H1 (cell line): ENCODE results near the gene FTCDNL1. TPM values are rescaled to one million over a fixed set of nuclear protein-coding genes. Genes with fewer than 3 reads are reported as not detected.
A peak's percentile ranks its signal among the peaks of the same experiment; 100 is the strongest.

Experiments used
- CTCF ChIA-PET: fragments of 300-600 bp; sonication (Branson Sonifier 250); formaldehyde crosslinking; loops from one replicate; lab custom pipeline; 2021; ENCODE audit not compliant: partially characterized antibody; lab: Charles Lee
- POLR2A ChIA-PET: fragments of 300-600 bp; sonication (Branson Sonifier 250); formaldehyde crosslinking; loops from one replicate; lab custom pipeline; 2021; ENCODE audit warnings: inconsistent platforms; ENCODE audit not compliant: partially characterized antibody; lab: Charles Lee
- DNase-seq, 2 experiments: peaks; one replicate each; pipeline versions ENCODE4 v3.0.0 to v3.0.0-alpha.2; 2010 to 2022; ENCODE audit warnings: low spot score in 2 of 2, low read depth in 1 of 2, mixed read lengths in 1 of 2
- FAIRE-seq: peaks from 2 replicates; lab custom pipeline; 2011; peaks lifted over from hg19 to GRCh38; lab: Jason Lieb, UNC
- H2AFZ ChIP-seq: 2 replicates; pipeline ENCODE4 v1.8.1; 2012; ENCODE audit warnings: low read length, inconsistent platforms
- H2AK5ac ChIP-seq: 2 replicates; pipeline ENCODE4 v1.6.1; 2013; ENCODE audit warnings: low read depth, low read length
- H2BK120ac ChIP-seq: replicated peaks from 2 replicates; pipeline ENCODE3; 2013; ENCODE audit warnings: low read depth, low read length, inconsistent platforms
- H2BK12ac ChIP-seq: 2 replicates; pipeline ENCODE4 v1.6.1; 2013; ENCODE audit warnings: low read depth, low read length
- H2BK15ac ChIP-seq: 2 replicates; pipeline ENCODE4 v1.6.1; 2013; ENCODE audit warnings: low read length
- H2BK20ac ChIP-seq: 2 replicates; pipeline ENCODE4 v1.6.1; 2013; ENCODE audit warnings: low read length
- H2BK5ac ChIP-seq: 2 replicates; pipeline ENCODE4 v1.6.1; 2013; ENCODE audit warnings: low read depth, low read length
- H3K14ac ChIP-seq: 2 replicates; pipeline ENCODE4 v1.6.1; 2013; ENCODE audit warnings: inconsistent platforms; ENCODE audit not compliant: insufficient read length
- H3K18ac ChIP-seq: 2 replicates; pipeline ENCODE4 v1.6.1; 2013; ENCODE audit warnings: low read length; ENCODE audit errors: extremely low read depth
- H3K23ac ChIP-seq: 2 replicates; pipeline ENCODE4 v1.6.1; 2013; ENCODE audit warnings: inconsistent platforms; ENCODE audit not compliant: insufficient read length
- H3K23me2 ChIP-seq: 2 replicates; pipeline ENCODE4 v1.6.1; 2013; ENCODE audit warnings: low read depth, low read length
- H3K27ac ChIP-seq: 2 replicates; pipeline ENCODE4 v1.6.1; 2011; ENCODE audit warnings: low read depth, low read length, inconsistent platforms
- H3K27me3 ChIP-seq, 4 experiments: replicated peaks in 1 of 4; 1 replicate in 1 of 4; 2 replicates in 3 of 4; pipeline versions ENCODE4 v1.6.1 to v1.8.1; 2011 to 2013; ENCODE audit warnings: low read length in 3 of 4, mild to moderate bottlenecking in 3 of 4, inconsistent platforms in 2 of 4, mixed read lengths in 2 of 4, moderate library complexity in 1 of 4; ENCODE audit not compliant: control insufficient read depth in 3 of 4, insufficient read depth in 3 of 4; ENCODE audit errors: extremely low read depth in 1 of 4
- H3K36me3 ChIP-seq, 4 experiments: 2 replicates each; pipeline versions ENCODE4 v1.6.1 to v1.8.1; 2011 to 2013; ENCODE audit warnings: mild to moderate bottlenecking in 4 of 4, low read length in 3 of 4, moderate library complexity in 2 of 4, control low read depth in 1 of 4, inconsistent platforms in 1 of 4; ENCODE audit not compliant: insufficient read depth in 4 of 4, control insufficient read depth in 2 of 4
- H3K4ac ChIP-seq: replicated peaks from 2 replicates; pipeline ENCODE3; 2013; ENCODE audit warnings: low read length, low read depth, mixed read lengths, inconsistent platforms; ENCODE audit not compliant: insufficient read length
- H3K4me1 ChIP-seq, 4 experiments: replicated peaks in 1 of 4; 1 replicate in 1 of 4; 2 replicates in 3 of 4; pipeline versions ENCODE4 v1.6.1 to v1.8.1; 2011 to 2013; ENCODE audit warnings: low read length in 3 of 4, inconsistent platforms in 2 of 4, mixed read lengths in 1 of 4; ENCODE audit not compliant: insufficient read depth in 4 of 4, control insufficient read depth in 3 of 4
- H3K4me2 ChIP-seq, 2 experiments: 2 replicates each; pipeline versions ENCODE4 v1.6.1 to v1.8.1; 2011 to 2013; ENCODE audit warnings: low read depth in 2 of 2, low read length in 2 of 2, control low read depth in 1 of 2, inconsistent platforms in 1 of 2, mild to moderate bottlenecking in 1 of 2; ENCODE audit not compliant: insufficient read depth in 1 of 2
- H3K4me3 ChIP-seq, 4 experiments: fragments of 200-600, 300-600 bp in 1 of 4; sonication (generic), shearing (Covaris generic), sonication (Bioruptor Twin) in 1 of 4; 2 replicates each; pipeline versions ENCODE4 v1.5.1 to v1.8.1; 2011 to 2016; ENCODE audit warnings: low read length in 4 of 4, low read depth in 3 of 4, control low read depth in 2 of 4, inconsistent platforms in 2 of 4, mild to moderate bottlenecking in 2 of 4, mixed read lengths in 1 of 4, moderate library complexity in 1 of 4; ENCODE audit not compliant: insufficient read depth in 2 of 4; ENCODE audit errors: extremely low read depth in 1 of 4
- H3K56ac ChIP-seq: replicated peaks from 2 replicates; pipeline ENCODE3; 2013; ENCODE audit warnings: low read depth, mild to moderate bottlenecking, mixed read lengths, low read length, inconsistent platforms; ENCODE audit not compliant: insufficient read length
- H3K79me1 ChIP-seq: 2 replicates; pipeline ENCODE4 v1.6.1; 2013; ENCODE audit warnings: low read depth, low read length, control low read depth
- H3K79me2 ChIP-seq, 2 experiments: 2 replicates each; pipeline versions ENCODE4 v1.6.1 to v1.8.1; 2012 to 2013; ENCODE audit warnings: low read length in 2 of 2, mild to moderate bottlenecking in 2 of 2, inconsistent platforms in 1 of 2; ENCODE audit not compliant: insufficient read depth in 2 of 2, control insufficient read depth in 1 of 2
- H3K9ac ChIP-seq, 4 experiments: replicated peaks in 1 of 4; 1 replicate in 1 of 4; 2 replicates in 3 of 4; pipeline versions ENCODE4 v1.6.1 to v1.8.1; 2011 to 2013; ENCODE audit warnings: low read depth in 3 of 4, low read length in 3 of 4, control low read depth in 2 of 4, mild to moderate bottlenecking in 2 of 4, moderate library complexity in 2 of 4, inconsistent platforms in 1 of 4; ENCODE audit errors: extremely low read depth in 1 of 4
- H3K9me3 ChIP-seq, 2 experiments: 2 replicates each; pipeline versions ENCODE4 v1.6.1 to v1.8.1; 2012 to 2013; ENCODE audit warnings: mild to moderate bottlenecking in 2 of 2, moderate library complexity in 2 of 2, control low read depth in 1 of 2, inconsistent platforms in 1 of 2, low read depth in 1 of 2, low read length in 1 of 2, mixed read lengths in 1 of 2; ENCODE audit not compliant: insufficient read depth in 2 of 2
- H4K20me1 ChIP-seq, 2 experiments: replicated peaks in 1 of 2; 2 replicates each; pipeline versions ENCODE3 to v1.8.1; 2011 to 2013; ENCODE audit warnings: inconsistent platforms in 2 of 2, low read length in 2 of 2, mild to moderate bottlenecking in 1 of 2; ENCODE audit not compliant: insufficient read depth in 2 of 2, control insufficient read depth in 1 of 2
- H4K5ac ChIP-seq: 2 replicates; pipeline ENCODE4 v1.6.1; 2013; ENCODE audit warnings: low read length, low read depth, mixed read lengths, inconsistent platforms; ENCODE audit not compliant: insufficient read length
- H4K8ac ChIP-seq: 2 replicates; pipeline ENCODE4 v1.8.0; 2013; ENCODE audit warnings: mild to moderate bottlenecking, moderate library complexity, low read length, inconsistent platforms; ENCODE audit not compliant: insufficient read depth; ENCODE audit errors: extremely low read depth
- H4K91ac ChIP-seq: replicated peaks from 2 replicates; pipeline ENCODE3; 2013; ENCODE audit warnings: low read length, mixed read lengths, inconsistent platforms; ENCODE audit not compliant: insufficient read length
- ASH2L ChIP-seq: fragments of 200-600, 300-600 bp; sonication (generic); IDR thresholded peaks from one replicate; pipeline ENCODE4 v1.7.1; 2017; ENCODE audit warnings: low read length
- ZNF274 ChIP-seq: IDR thresholded peaks from 2 replicates; pipeline ENCODE4 v1.7.0; 2012; ENCODE audit warnings: low read length, borderline replicate concordance; ENCODE audit errors: extremely low read depth
- WGBS, 2 experiments: shearing (Covaris generic) in 1 of 2; methylation state at CpG; one replicate each; pipeline versions ENCODE4 v1.1.6 to v1.1.7; 2013 to 2015; ENCODE audit warnings: low lambda C conversion rate in 2 of 2, mixed read lengths in 2 of 2, inconsistent platforms in 1 of 2, low coverage in 1 of 2, missing lambda C conversion rate in 1 of 2; ENCODE audit not compliant: insufficient replicate concordance in 2 of 2, insufficient coverage in 1 of 2, insufficient read length in 1 of 2; ENCODE audit errors: extremely low coverage in 1 of 2, missing lambda C conversion rate in 1 of 2; 5-methylcytosine and 5-hydroxymethylcytosine counted together
- polyA plus RNA-seq, 7 experiments: library from polyadenylated mRNA; depleted of rRNA in 3 of 7; stranded (reverse) in 5 of 7; unstranded in 2 of 7; fragments of >200 nt in 5 of 7; fragments of 200-250 nt in 2 of 7; gene quantifications; 1 replicate in 5 of 7; 2 replicates in 1 of 7; 4 replicates in 1 of 7; pipeline versions ENCODE4 v1.2.1 to v1.2.3, GENCODE V29; 2011 to 2013; ENCODE audit warnings: missing spikeins in 2 of 7, mixed read lengths in 2 of 7
- total RNA-seq: library from RNA; stranded (reverse); fragmentation: NEBNext Ultra II Directional; extraction: Animal tissue kit (Norgen Biotek cat#: 25700); gene quantifications from 2 replicates; pipeline ENCODE4 v1.2.1, GENCODE V29; 2021

The FTCDNL1 gene
- total and polyA plus RNA-seq, 2 of the 8 experiments (the other 6 are each of a cell fraction or from before 2014, with no cell fraction given): 0.41 to 0.97 TPM

DNA sequence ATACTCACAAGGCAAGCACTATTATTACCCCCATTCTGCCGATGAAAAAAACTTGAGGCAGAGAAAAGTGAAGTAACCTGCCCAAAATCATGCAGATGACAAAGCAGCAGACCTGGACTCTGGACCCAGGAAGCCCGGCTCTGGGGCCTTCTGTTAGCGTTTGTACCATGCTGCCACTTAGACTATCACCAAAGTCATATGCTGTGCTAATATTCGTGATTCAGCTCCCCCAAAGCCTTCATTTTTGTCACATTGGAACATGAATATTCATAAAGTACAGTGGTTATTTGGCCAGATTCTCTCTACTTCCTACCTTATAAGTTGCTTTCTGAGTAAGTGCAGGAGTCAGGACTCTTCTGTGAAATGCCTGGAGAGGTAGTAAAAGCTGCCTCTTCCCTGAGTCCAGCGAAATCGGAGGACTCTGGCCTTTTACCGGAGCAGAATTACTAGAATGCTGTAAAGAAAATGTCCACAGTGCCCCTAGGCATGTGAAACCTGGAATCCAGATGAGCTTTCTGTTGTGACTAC lies 86.7 kb downstream of the FTCDNL1 start:
- Histone ChIP-seq H3K27ac (no peak overlapping the region), H3K14ac (no peak overlapping the region), H3K4me3 (no peak overlapping the region), H4K91ac (no peak overlapping the region), H3K4me2 (no peak overlapping the region), H3K56ac (no peak overlapping the region), H2BK15ac (no peak overlapping the region), H3K27me3 (no peaks in the 10 kb centered on the region), H3K36me3 (no peaks in the 10 kb centered on the region), H2AFZ (peak overlapping the region; percentile 37; the same call in 1 of the 2 replicates), H4K5ac (no peak overlapping the region), H2BK120ac (no peak overlapping the region), H3K23me2 (no peaks in the 10 kb centered on the region), H3K18ac (no peak overlapping the region), H2AK5ac (no peak overlapping the region), H3K9me3 (no peaks in the 10 kb centered on the region), H3K79me2 (no peaks in the 10 kb centered on the region), H3K79me1 (no peaks in the 10 kb centered on the region), H2BK12ac (no peak overlapping the region), H4K20me1 (no peaks in the 10 kb centered on the region), H3K23ac (no peak overlapping the region), H3K9ac (no peak overlapping the region; a peak in 1 of 7 replicates), H2BK5ac (no peak overlapping the region), H3K4ac (no peak overlapping the region), H2BK20ac (no peak overlapping the region), H4K8ac (no peak overlapping the region; the same call in 1 of the 2 replicates), H3K4me1 (no peaks in the 10 kb centered on the region; a peak in 1 of 7 replicates)
- no peak for FAIRE-seq
- DNase-seq: no peak
- TF ChIP-seq ASH2L (no peak), ZNF274 (no peak)
- CTCF ChIA-PET: interaction anchor here (1.9 kb wide), 1 partner anchor 24 kb away, joined by 5 read pairs; no protein-coding TSS in a partner anchor
- WGBS, 2 experiments: 91% methylated on average over 7 of the region's 7 CpGs; no CpG with 5 or more reads in 1 of the 2 experiments
- POLR2A ChIA-PET: no interaction called here
